ENCODE results near the gene MOB2. TPM values are rescaled to one million over a fixed set of nuclear protein-coding genes. Genes with fewer than 3 reads are reported as not detected.

Gene MOB2
- total RNA-seq, 2 experiments from 2014 or later, result 22.4 to 27.5 TPM

DNA sequence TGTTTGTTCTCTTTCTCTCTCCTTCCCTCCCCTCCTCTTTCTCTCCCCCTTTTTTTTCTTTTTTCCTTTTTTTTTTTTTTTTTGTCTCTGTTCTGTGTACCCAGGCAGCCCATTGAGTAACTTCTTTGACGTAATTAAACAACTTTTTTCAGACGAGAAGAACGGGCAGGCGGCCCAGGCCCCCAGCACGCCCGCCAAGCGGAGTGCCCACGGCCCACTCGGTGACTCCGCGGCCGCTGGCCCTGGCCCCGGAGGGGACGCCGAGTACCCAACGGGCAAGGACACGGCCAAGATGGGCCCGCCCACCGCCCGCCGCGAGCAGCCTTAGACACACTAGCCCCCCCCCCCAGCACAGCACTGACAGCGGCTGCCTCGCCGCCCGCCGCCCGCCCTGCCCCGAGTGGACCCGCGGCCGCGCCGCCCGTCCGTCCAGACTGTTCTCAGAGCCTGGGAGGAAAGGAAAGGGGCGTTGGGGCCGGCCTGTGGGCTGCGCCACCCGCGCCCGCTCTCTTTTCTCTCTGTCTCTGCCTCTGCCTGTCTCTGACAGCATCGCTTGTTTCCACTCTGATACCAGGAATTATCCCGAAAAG, 26.1 kb downstream of the MOB2 start:
- DNase-seq (ENCODE audit: low spot score), result no peak
- H3K36me3 ChIP-seq (ENCODE audit: insufficient read depth, low read length), result no peaks in the 10 kb centered on the region
- TF ChIP-seq CTCF (conservative IDR thresholded peaks at IDR 0.05; ENCODE audit: low read length) (no peak), EZH2phosphoT487 (IDR thresholded peaks at IDR 0.05; ENCODE audit: borderline replicate concordance, low read depth, low read length) (no peak)
- H3K4me2 ChIP-seq (ENCODE audit: low read length), result no peak overlapping the region
- CTCF ChIA-PET (ENCODE audit: unreplicated experiment), result no interaction called here
- no peaks in the 10 kb centered on the region for H3K9me2 ChIP-seq (ENCODE audit: insufficient read depth, low read length)
- no peak overlapping the region for H3K4me3 ChIP-seq (ENCODE audit: low read depth, low read length, poor library complexity, severe bottlenecking)
- H4K20me1 ChIP-seq (ENCODE audit: insufficient read depth, low read length), result no peaks in the 10 kb centered on the region
- H3K79me2 ChIP-seq (ENCODE audit: insufficient read depth, low read depth, low read length), result no peaks in the 10 kb centered on the region
- H3K4me1 ChIP-seq (ENCODE audit: insufficient read depth, low read length, poor library complexity, severe bottlenecking), result no peaks in the 10 kb centered on the region
- BruUV-seq (replicated peaks), result no TSS peak
- intact Hi-C loops (cut with micrococcal nuclease; ENCODE audit: unreplicated experiment), result no loop called here
- no peaks in the 10 kb centered on the region for H3K9me3 ChIP-seq (ENCODE audit: low read length)
- POLR2A ChIA-PET, result no interaction called here
- H2AFZ ChIP-seq (ENCODE audit: low read length), result no peak overlapping the region
- no peak overlapping the region for H3K27ac ChIP-seq (ENCODE audit: low read depth, low read length, poor library complexity, severe bottlenecking)

- Histone ChIP-seq H2AFZ (ENCODE audit: low read length) (no peak overlapping the region), H3K4me3 (ENCODE audit: low read depth, low read length, poor library complexity, severe bottlenecking) (no peak overlapping the region), H3K27ac (ENCODE audit: low read depth, low read length, poor library complexity, severe bottlenecking) (no peak overlapping the region), H3K9me2 (ENCODE audit: insufficient read depth, low read length) (no peaks in the 10 kb centered on the region), H3K36me3 (ENCODE audit: insufficient read depth, low read length) (no peaks in the 10 kb centered on the region), H3K79me2 (ENCODE audit: insufficient read depth, low read depth, low read length) (no peaks in the 10 kb centered on the region), H3K4me2 (ENCODE audit: low read length) (no peak overlapping the region), H3K9me3 (ENCODE audit: low read length) (no peaks in the 10 kb centered on the region), H4K20me1 (ENCODE audit: insufficient read depth, low read length) (no peaks in the 10 kb centered on the region), H3K4me1 (ENCODE audit: insufficient read depth, low read length, poor library complexity, severe bottlenecking) (no peaks in the 10 kb centered on the region)
- TF ChIP-seq CTCF (conservative IDR thresholded peaks at IDR 0.05; ENCODE audit: low read length), result no peak
- TF ChIP-seq EZH2phosphoT487 (IDR thresholded peaks at IDR 0.05; ENCODE audit: borderline replicate concordance, low read depth, low read length), result no peak
- intact Hi-C loops (cut with micrococcal nuclease; ENCODE audit: unreplicated experiment), result no loop called here
- POLR2A ChIA-PET, result no interaction called here
- CTCF ChIA-PET (ENCODE audit: unreplicated experiment), result interaction anchor here (0.6 kb wide), 1 partner anchor 61 kb away, joined by 5 read pairs; no protein-coding TSS in a partner anchor
- no peak for DNase-seq (ENCODE audit: low spot score)
- BruUV-seq (replicated peaks), result no TSS peak
These were observed 26.7 kb downstream of the MOB2 start for GRCh38 chr11:1459764-1460395.

GRCh38 chr11:1459219-1459575, 27.4 kb downstream of the MOB2 start:
- Histone ChIP-seq H4K20me1 (ENCODE audit: insufficient read depth, low read length) (no peaks in the 10 kb centered on the region), H3K4me2 (ENCODE audit: low read length) (no peak overlapping the region), H3K4me1 (ENCODE audit: insufficient read depth, low read length, poor library complexity, severe bottlenecking) (no peaks in the 10 kb centered on the region), H3K9me3 (ENCODE audit: low read length) (no peaks in the 10 kb centered on the region), H3K27ac (ENCODE audit: low read depth, low read length, poor library complexity, severe bottlenecking) (no peak overlapping the region), H3K4me3 (ENCODE audit: low read depth, low read length, poor library complexity, severe bottlenecking) (no peak overlapping the region), H3K36me3 (ENCODE audit: insufficient read depth, low read length) (no peaks in the 10 kb centered on the region), H3K9me2 (ENCODE audit: insufficient read depth, low read length) (no peaks in the 10 kb centered on the region), H2AFZ (ENCODE audit: low read length) (no peak overlapping the region), H3K79me2 (ENCODE audit: insufficient read depth, low read depth, low read length) (no peaks in the 10 kb centered on the region)
- TF ChIP-seq EZH2phosphoT487 (IDR thresholded peaks at IDR 0.05; ENCODE audit: borderline replicate concordance, low read depth, low read length) (no peak), CTCF (conservative IDR thresholded peaks at IDR 0.05; ENCODE audit: low read length) (no peak)
- BruUV-seq (replicated peaks), result no TSS peak
- CTCF ChIA-PET (ENCODE audit: unreplicated experiment), result no interaction called here
- POLR2A ChIA-PET, result no interaction called here
- intact Hi-C loops (cut with micrococcal nuclease; ENCODE audit: unreplicated experiment), result no loop called here
- no peak for DNase-seq (ENCODE audit: low spot score)
